HG03469 (cell line): Measurements from ENCODE around the gene HOXA5.

Experiments used
- ATAC-seq: cut with Tn5 transposase; IDR thresholded peaks from one replicate; pipeline ENCODE4 v1.9.1; 2021; ENCODE audit warnings: mild to moderate bottlenecking, moderate library complexity, moderate number of reproducible peaks; ENCODE audit not compliant: unreplicated experiment

The HOXA5 gene

DNA sequence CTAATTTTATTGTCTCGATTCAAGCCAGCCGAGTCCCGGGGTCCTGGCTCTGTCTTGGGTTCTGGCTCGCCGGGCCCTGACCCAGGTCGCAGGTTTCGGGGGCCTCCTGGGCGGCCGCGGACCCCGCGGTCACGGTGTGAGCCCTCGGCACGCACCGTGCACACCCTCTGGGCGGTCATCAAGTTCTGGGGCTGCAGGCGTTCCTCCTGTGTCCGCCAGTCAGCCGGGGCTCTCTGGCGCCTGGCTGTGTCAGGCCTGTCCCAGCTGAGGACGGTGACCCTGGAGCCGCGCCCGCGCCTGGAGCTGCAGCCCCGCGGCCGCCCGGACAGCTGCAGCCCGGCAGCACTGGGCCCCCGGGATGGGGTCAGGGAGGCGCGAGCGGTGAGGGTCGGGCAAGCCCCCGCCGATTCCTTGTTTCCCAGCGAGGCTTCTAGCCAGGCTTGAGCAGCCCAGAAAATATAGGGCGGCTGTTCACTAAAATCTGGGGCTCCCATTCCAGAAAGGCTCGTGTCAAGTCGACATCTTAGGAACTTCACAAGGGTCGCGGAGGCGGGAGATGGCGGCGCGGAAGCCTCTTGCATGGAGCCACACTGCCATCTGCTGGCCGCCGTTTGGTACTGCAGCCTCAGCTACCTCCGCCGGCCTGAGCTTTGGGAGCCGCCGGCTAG is 17.2 kb upstream of the HOXA5 start:
- no peak for ATAC-seq

DNA sequence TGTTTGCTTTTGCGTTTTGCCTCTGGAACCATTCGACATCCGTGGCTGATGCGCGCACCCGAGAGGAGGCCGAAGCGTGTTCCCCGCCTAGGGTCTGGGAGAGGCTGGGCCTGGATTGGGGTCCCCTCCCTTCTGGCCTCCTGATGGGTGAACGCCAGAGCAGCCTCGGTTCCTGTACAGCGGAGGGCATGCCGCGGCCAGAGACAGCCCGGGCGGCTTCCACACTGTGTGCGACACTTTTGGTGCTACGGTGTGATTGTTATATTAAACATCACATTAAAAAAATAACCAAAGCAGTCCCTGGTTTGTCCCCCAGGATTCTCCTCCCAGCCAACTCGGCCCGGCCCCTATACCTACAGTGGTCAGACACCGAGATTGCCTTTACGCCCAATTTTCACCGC is 16.7 kb upstream of the HOXA5 start:
- no peak for ATAC-seq

DNA sequence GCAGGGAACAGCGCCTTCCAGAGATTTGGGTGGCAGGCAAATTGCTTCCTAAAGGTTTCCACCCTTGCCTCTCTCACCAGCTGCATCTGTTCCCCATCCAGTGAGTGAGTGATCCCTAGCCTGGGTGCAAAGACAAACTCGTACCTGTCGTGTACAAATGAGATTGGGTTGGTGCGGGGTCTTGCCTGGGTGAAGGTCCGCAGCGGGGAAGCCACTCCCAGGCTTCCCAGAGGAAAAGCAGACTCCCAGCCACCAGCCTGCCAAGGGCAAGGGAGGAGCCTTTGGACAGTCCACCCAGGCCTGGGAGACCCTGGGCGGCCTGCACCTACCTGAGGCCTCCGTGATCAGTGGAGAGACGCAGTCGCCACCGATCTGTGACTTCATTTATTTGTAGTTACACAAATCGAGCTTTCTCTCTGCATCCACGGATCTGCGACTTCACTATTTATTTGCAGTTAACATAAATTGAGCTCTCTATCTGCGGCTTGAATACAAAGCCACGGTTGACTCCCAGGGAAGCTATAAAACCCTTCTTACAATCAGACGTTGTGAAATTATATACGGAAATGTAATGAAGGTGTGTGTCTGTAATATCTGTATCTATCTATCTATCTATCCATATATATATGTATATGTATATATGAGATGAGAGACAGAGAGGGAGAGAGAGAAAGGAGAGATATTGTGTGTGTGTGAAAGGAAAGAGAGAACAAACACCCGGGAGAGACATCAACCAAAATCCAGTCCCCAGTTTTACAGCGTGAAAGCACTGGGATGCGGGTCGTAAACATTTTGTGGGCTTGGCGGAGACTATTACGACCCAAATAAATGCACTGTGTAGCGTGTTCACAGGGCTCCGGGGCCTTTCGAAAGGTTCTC is 16.0 kb upstream of the HOXA5 start:
- no peak for ATAC-seq

DNA sequence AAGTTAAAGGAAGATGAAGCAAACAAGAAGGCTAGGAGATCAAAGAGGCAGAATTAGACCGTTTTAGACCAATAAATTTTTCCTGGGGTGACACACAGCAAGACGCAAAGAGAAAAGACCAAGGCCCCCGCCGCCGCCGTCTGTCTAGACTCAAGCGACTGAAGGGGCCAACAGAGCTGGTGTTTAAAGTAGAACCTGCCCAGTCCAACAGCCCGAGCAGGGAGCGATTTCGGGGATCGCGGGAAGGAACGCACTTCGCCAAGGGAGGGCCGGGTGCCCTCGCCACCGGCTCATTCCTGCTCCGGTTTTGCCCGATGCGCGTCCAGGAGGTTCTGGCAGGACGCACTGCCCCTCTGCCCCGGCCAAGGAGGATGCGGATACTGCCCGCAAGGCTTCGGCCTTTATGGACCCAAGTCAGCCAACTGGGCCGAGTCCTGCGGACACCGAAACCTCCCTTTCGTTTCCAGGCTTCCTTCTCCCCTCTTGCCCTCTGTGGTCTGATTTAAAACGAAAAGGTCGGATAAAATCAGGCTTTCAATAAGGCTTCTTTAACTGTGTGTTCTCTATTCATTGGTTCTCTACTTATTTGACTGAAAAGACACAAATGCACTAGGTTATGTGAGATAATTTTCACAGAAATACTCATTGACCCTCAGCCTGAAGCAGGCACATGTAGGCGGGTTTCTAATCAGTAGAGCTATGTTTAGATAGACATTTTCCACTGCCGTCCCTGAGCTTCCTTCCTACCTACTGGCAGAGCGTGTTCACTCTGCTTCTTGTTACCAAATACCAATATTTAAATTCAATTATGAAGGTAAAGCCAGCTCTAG is 15.2 kb upstream of the HOXA5 start:
- ATAC-seq, result no peak

DNA sequence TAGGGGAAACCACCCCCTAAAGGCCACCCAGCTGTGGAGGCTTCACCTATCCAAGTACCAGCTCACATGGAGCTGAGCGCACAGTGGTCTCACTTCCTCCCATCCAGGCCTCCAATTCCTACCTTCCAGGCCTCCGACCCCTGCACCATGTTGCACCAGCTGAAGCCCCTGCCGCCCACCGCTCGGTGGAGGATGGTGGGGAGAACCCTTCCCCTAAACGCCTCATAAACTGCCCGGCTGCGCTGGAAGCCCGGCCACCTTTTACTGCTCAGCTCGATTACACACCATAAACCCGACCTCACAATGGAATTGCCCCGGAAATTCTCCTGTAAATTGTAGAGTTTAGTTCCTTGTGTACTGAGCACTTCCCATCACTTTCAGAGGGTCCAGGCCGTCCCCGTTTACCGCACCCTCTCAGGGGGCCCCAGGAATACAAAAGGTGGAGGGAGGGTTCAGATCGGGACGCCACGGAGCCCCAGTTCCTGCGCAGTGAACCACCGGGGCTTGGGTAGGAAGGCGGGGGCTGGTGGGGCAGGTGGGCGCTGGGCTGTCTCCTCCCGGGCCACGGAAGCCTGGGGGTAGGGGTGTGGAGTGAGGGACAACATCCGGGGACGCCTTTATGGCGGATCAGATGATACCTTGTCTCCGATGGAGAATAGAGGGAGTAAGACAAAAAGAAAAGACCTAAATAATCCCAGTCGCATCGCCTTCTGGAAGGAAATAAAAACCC is 14.4 kb upstream of the HOXA5 start:
- no peak for ATAC-seq

- no peak for ATAC-seq
These were observed 13.6 kb upstream of the HOXA5 start for GRCh38 chr7:27156916-27157701.

GRCh38 chr7:27156508-27156898 is 13.0 kb upstream of the HOXA5 start, which contains the start of gene HOXA7:
HOXA7 (minus strand) TSS chr7:27156675; CDS start chr7:27156545, 130 bp downstream.
- ATAC-seq, result no peak

DNA sequence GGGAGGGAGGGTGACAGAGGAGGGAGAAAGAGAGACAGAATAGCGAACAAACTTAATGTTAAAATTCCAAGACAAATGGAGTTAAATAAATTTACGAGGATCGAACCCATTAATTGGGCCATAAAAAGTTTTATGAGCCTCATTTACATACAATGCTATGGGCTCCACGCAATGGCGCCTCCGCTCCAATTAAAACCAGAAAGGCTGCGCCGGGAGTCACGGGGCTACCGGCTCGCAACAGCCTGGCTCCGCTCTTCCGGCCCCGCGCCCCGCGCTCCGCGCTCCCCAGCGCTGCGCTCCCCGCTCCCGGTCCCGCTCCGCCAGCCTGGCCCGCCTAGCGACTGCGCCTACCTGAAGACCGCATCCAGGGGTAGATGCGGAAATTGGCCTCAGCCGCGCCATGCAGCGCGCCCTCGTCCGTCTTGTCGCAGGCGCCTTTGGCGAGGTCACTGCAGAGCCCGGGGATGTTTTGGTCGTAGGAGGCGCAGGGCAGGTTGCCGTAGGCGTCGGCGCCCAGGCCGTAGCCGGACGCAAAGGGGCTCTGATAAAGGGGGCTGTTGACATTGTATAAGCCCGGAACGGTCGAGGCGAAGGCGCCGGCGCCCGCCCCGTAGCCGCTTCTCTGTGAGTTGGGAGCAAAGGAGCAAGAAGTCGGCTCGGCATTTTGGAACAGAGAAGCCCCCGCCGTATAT is 12.5 kb upstream of the HOXA5 start:
- ATAC-seq, result no peak

- no peak for ATAC-seq
These were observed 11.7 kb upstream of the HOXA5 start for GRCh38 chr7:27154901-27155815.

DNA sequence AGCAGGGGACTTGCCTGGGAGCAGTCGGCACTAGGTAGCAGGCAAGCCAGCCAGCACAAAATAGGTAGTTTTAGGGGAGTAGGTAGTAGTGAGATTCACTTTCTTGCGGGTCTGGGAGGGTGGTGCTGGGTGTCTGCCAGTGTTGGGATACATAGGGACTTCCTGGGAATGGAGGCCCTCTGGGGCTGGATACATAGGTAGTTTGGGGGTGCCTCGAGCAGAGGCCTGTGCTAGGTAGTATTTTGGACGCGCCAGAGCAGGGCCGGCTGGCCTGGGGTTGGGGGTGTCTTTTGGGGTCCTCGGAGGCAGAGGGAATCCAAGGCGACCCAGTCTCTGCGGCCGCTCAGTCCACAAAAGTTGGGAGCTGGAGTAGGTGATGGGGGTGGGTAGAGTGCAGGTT is 10.9 kb upstream of the HOXA5 start:
- ATAC-seq, result no peak

GRCh38 chr7:27153526-27153925 is 10.0 kb upstream of the HOXA5 start:
- no peak for ATAC-seq

DNA sequence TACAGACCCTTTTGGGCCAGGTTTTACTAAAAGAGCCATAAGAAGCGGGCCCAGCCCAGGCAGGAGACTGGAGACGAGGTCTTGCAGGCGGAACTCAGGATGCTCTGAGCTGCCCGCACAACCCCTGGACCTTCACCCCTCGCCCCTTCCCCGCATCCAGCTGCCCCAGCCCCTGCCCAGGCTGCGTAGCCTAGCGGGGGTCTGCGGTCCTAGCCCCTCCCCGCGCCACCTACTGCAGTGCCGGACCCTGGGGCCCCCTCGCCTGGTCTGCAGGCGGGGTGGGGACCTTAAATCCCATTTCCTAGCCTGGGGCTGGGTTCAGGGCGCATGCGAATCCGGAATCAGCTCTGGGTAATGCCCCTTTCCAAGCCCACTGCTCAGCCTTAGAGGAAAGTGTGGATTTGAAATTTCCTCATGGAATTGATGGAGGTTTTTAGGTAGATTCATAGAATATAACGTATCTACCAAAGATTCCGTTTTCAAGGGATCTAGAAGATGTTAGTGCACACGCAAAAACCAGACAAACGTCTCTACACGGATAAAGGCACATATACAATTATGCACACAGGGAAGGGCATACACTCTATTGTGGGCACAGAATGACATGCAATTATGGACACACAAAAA is 9.4 kb upstream of the HOXA5 start:
- no peak for ATAC-seq

DNA sequence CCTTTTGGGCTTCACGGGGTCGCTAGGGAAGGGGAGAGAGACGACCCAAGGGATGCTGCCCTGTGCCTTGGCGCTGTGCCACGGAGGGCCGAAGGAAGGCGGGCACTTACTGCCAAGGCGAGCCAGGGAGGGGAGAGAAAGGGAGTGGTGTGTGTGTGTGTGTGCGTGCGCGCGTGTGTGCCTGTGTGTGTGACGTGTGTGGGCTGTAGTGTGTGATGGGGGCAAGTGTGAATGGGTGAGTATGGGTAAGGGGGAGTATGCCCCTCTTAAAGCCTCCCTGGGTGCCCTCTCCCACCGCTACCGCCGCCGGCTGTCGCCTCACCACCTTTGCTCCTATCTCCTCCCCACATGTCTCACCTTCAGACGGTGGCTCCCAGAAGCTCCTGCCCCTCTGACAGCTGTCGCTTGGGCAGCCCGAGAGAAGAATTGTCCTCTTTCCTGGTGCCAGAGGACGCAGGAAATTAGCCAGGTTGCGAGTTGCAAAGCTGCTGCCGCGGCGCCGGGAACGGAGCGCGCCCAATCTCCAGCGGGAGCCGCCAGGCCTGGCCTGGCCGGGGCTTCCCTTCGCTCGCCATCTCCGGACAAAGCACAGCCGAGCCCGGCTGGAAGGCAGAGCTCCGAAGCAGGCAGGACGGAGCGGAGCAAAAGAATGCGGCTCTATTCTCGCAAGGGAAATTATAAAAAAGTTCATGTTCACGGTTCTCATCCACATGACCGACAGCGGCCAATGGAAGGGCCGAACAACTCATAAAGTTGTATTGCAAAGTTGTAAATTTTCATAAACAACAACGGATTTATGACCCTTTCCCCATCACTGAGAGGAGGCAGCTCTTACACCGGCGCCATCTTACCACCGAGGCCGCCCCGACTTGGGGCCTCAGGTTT is 8.7 kb upstream of the HOXA5 start, which contains the start of gene HOXA3:
TSS of gene HOXA3 (minus strand) at position 653 of the 885 bp plus-strand sequence. CDS start 41,943 bp downstream, outside the sequence.
- ATAC-seq, result no peak

DNA sequence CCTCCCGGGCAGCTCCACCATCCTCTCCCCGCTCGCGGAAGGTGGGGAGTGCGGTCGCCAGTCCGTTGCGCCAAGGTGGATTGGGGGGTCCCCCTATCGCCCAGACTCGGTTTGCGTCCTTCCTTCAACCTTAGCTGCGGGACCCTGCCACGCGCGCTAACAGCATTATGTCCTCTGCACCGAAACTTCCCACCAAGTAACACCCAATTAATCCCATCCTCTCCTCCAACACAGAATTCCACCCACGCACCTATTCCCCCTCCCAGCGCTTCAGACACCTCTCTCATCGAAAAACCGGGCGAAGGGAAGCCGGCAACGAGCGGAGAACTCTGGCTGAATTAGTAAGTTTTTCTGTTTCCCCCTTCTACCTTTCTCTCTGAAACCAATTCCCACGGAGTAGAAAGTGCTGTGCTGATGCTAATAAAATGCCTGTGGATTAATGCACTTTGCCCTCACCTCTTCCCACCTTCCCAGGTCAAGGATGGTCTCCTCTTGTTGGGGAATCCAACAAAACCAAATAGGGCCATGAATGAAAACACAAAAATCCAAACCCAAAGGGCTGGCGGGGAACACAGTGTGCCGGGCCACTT is 8.0 kb upstream of the HOXA5 start:
- no peak for ATAC-seq

GRCh38 chr7:27150568-27151340 is 7.3 kb upstream of the HOXA5 start:
- ATAC-seq, result peak; percentile 68
